ENCODE measurements around the gene ANKRD13B.
"Not testable (repeated sequence)": the region's sequence is repeated elsewhere in the genome, so short reads cannot be mapped to it uniquely, and the experiment has no call there.

ANKRD13B gene

DNA sequence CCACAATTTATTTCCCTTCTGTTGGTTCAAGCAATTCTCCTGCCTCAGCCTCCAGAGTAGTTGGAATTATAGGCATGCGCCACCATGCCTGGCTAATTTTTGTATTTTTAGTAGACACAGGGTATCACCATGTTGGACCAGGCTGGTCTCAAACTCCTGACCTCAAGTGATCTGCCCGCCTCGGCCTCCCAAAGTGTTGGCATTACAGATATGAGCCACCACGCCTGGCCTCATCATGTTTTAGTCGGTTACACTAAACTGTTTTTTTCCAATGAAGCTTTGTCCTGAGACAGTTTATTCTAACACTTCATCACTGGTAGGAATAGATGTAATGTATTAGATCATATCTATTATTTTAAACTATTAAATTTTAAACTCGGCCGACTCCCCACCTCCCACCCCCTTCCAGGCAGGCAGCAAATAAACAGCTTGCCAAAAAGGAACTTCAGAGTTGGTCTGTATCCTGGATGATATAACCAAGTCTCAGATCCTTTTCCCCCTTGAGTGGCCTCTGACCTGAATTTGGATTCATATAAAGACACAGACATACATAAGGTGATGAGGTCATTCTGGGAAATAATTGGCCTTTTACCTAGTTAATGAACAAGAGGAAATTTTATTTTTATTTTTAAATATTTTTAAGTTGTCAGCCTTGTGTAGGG, 48.2 kb downstream of the ANKRD13B start:
- in situ Hi-C loops (cut with MboI; ENCODE audit: low sequenced_read_pairs): loop anchor here (10.0 to 25.0 kb wide), 2 partner anchors 144 to 296 kb away; partner anchors contain the start of genes EFCAB5 and SSH2

- in situ Hi-C loops (cut with MboI; ENCODE audit: low sequenced_read_pairs): loop anchor here (10.0 to 25.0 kb wide), 2 partner anchors 143 to 295 kb away; partner anchors contain the start of genes EFCAB5 and SSH2
These were observed 49.3 kb downstream of the ANKRD13B start for GRCh38 chr17:29642171-29642611.

DNA sequence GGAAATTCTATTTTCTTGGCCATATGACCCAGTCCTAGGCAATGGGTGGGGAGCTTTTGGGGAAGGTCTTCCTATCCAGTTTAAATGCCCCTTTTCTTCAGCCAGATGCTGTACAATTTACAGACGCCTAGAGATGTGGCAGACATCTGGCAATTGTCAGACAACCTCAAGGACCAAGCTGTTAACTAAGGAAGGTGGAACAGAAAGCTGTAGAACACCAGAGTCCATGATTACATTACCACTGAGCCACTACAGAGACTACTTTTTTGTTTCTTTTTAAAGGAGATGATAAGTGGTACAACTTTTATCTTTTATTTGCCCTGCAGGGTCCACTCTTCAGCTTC, 50.9 kb downstream of the ANKRD13B start:
- in situ Hi-C loops (cut with MboI; ENCODE audit: low sequenced_read_pairs): loop anchor here (10.0 to 25.0 kb wide), 2 partner anchors 141 to 294 kb away; partner anchors contain the start of genes EFCAB5 and SSH2

- in situ Hi-C loops (cut with MboI; ENCODE audit: low sequenced_read_pairs): loop anchor here (10.0 to 25.0 kb wide), 2 partner anchors 139 to 292 kb away; partner anchors contain the start of genes EFCAB5 and SSH2
These were observed 52.7 kb downstream of the ANKRD13B start for GRCh38 chr17:29645515-29646051.

GRCh38 chr17:29648005-29648404, 55.1 kb downstream of the ANKRD13B start:
- in situ Hi-C loops (cut with MboI; ENCODE audit: low sequenced_read_pairs): loop anchor here (10.0 to 25.0 kb wide), 2 partner anchors 137 to 289 kb away; partner anchors contain the start of genes EFCAB5 and SSH2

GRCh38 chr17:29649359-29649758, 56.4 kb downstream of the ANKRD13B start:
- in situ Hi-C loops (cut with MboI; ENCODE audit: low sequenced_read_pairs): loop anchor here (10.0 to 25.0 kb wide), 2 partner anchors 135 to 288 kb away; partner anchors contain the start of genes EFCAB5 and SSH2

GRCh38 chr17:29650396-29650795, 57.5 kb downstream of the ANKRD13B start:
- in situ Hi-C loops (cut with MboI; ENCODE audit: low sequenced_read_pairs): no loop called here

DNA sequence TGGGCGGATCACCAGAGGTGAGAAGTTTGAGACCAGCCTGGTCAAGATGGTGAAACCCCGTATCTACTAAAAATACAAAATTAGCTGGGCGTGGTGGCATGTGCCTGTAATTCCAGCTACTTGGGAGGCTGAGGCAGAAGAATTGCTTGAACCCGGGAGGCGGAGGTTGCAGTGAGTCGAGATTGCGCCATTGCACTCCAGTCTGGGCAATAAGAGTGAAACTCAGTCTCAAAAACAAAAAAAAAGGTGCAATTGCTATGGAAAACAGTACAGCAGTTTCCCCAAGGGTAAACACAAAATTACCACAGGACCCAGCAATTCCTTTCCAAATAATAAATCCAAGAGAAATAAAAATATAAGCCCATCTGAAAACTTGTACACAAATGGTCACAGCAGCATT, 59.0 kb downstream of the ANKRD13B start:
- in situ Hi-C loops (cut with MboI; ENCODE audit: low sequenced_read_pairs): not testable (repeated sequence)

- in situ Hi-C loops (cut with MboI; ENCODE audit: low sequenced_read_pairs): no loop called here
These were observed 60.0 kb downstream of the ANKRD13B start for GRCh38 chr17:29652976-29653375.

DNA sequence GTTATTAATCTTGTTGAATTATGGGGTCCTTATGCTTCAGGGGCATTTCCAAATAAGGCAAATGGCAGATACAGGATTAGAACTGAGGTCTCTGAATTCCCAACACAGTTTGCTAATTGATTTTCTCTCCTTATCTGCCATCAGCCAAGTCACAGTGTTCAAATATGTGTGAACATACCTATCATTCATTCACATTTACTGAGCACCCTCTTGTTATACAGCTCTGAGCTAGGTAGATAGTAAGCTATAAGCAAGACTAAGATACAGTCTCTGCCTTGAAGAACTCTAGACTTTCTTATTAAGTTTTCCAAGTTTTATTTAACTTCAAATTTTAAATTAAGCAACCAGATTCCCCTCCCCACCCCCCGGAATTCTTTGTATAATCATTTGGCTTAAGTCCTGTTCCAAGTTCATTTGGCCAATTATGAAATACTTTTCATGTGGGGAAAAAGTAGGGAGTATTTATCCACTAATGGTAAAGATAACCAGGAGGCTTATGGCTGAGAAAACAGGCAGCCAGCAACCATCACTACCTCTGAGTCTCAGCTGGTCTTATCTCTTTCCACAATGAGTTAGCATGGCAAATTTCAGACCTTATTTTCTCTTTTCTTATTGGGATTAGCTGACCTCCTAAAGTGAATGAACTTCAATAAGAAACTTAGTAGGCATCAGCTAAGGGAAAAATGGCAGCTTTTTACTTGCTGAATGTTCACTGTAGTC, 61.2 kb downstream of the ANKRD13B start:
- in situ Hi-C loops (cut with MboI; ENCODE audit: low sequenced_read_pairs): no loop called here

DNA sequence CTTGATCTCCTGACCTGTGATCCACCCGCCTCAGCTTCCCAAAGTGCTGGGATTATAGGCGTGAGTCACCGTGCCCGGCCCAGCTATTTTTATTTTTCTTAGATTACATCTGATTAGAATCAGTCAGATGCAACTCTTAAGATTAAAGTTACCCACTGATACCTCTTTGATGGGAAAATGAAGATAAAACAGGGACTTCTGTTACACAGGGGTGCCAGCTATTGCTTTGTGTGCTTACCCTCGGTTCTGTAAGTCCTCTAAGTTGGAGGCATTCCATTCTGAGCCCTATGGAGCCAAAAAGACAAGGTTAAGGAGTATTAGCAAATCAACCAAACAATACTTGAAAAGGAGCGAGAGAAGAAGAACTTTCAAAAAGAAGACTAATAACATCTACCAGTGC, 62.4 kb downstream of the ANKRD13B start:
- in situ Hi-C loops (cut with MboI; ENCODE audit: low sequenced_read_pairs): no loop called here

DNA sequence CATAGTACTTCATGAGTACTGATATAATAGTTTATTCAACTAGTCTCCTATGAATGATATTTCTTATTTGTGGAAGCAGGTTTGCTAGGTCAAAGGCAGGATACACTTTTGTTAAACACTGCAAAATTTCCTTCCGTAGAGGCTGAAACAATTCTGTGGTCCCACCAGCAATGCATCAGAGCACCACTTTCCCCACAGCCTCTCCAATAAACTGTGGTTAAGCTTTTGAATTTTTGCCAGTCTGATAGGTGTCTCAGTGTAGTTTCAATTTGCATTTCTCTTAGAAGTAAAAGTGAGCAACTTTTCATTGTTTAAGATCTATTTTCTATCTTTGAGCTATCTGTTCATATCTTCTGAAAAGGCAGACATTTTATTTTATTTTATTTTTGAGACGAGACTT, 66.2 kb downstream of the ANKRD13B start:
- in situ Hi-C loops (cut with MboI; ENCODE audit: low sequenced_read_pairs): no loop called here

DNA sequence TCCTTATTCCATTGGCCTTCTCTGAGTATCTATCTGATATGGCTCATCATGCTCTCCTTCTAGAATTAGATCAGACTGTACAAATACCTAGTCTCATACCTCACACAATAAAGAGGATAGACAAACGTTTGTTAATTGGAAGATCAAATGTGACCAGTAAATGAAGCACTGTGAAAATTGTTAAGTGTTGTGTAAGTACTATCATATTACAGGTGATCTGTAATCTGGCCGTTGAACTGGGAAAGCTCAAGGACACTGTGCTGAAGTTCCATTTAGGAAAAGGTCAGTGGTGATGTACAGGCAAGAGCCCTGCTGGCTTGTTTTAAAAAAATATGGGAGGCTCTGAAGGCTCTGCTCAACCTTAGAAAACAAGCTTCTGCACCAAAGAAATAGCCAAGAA, 68.3 kb downstream of the ANKRD13B start:
- in situ Hi-C loops (cut with MboI; ENCODE audit: low sequenced_read_pairs): no loop called here

DNA sequence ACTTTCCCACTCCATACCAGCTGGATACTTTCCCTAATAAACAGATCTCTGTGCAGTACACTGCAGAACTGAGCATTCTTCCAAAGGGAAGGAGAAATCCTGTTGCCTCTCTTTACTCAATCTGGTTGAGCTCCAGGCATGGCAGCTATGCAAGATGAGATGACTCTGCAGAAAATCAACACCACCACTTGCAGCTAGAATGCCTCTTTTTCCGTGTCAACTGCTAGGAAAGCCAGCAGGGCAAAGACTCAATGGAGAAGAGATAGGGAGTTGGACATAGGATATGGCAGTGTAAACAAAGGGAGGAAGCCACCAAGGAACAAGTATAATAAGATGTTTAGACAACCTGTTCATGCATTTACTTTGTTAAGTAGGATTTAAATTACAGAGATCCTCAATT, 70.2 kb downstream of the ANKRD13B start:
- in situ Hi-C loops (cut with MboI; ENCODE audit: low sequenced_read_pairs): no loop called here

Data from HL-60/S4 treated with retinoic acid at 250 ng/mL for 4 days and 3 days (cell line).